A673 (cell line): Measurements from ENCODE around the gene DDB1. TPM values are rescaled to one million over a fixed set of nuclear protein-coding genes. Genes with fewer than 3 reads are reported as not detected.

Experiments
- BruUV-seq: library from RNA; stranded (reverse); fragments of 400-500 nt; replicated peaks from 2 replicates; lab custom pipeline; 2021; lab: Mats Ljungman, UMichigan
- CTCF ChIA-PET: fragments of 300-600 bp; sonication (Branson Sonifier 250); formaldehyde crosslinking; loops from one replicate; lab custom pipeline; 2022; ENCODE audit warnings: antibody characterized with exemption; lab: Charles Lee
- POLR2A ChIA-PET: fragments of 300-600 bp; sonication (Branson Sonifier 250); formaldehyde crosslinking; loops from one replicate; lab custom pipeline; 2022; ENCODE audit warnings: antibody characterized with exemption; ENCODE audit not compliant: low non-redundant PET; lab: Charles Lee
- DNase-seq: peaks from one replicate; pipeline ENCODE4 v3.0.0-alpha.2; 2015; ENCODE audit warnings: low spot score
- H3K27ac ChIP-seq: fragments of 200-600 bp; sonication (generic); 2 replicates; pipeline ENCODE4 v1.5.1; 2016; ENCODE audit warnings: mixed run types, low read depth, mild to moderate bottlenecking, mixed read lengths, antibody characterized with exemption, low read length; ENCODE audit not compliant: poor library complexity, severe bottlenecking
- H3K27me3 ChIP-seq: fragments of 200-600 bp; sonication (generic); replicated peaks from 2 replicates; pipeline ENCODE4 v1.6.1; 2017; ENCODE audit warnings: mixed run types, low read depth, mild to moderate bottlenecking, mixed read lengths, antibody characterized with exemption, low read length; ENCODE audit not compliant: insufficient read depth, poor library complexity
- H3K36me3 ChIP-seq: fragments of 200-600 bp; sonication (generic); 2 replicates; pipeline ENCODE4 v1.6.1; 2016; ENCODE audit warnings: mixed run types, mild to moderate bottlenecking, mixed read lengths, antibody characterized with exemption, low read length; ENCODE audit not compliant: insufficient read depth, poor library complexity, severe bottlenecking
- H3K4me1 ChIP-seq: fragments of 200-600 bp; sonication (generic); 2 replicates; pipeline ENCODE4 v1.6.1; 2017; ENCODE audit warnings: mixed run types, mild to moderate bottlenecking, mixed read lengths, antibody characterized with exemption, low read length; ENCODE audit not compliant: insufficient read depth, poor library complexity, severe bottlenecking
- H3K4me3 ChIP-seq: fragments of 200-600 bp; sonication (generic); 2 replicates; pipeline ENCODE4 v1.5.1; 2016; ENCODE audit warnings: low read depth, mixed run types, mild to moderate bottlenecking, mixed read lengths, low read length; ENCODE audit not compliant: poor library complexity, severe bottlenecking
- H3K9me3 ChIP-seq: fragments of 200-600 bp; sonication (generic); 2 replicates; pipeline ENCODE4 v1.6.1; 2016; ENCODE audit warnings: mixed run types, low read depth, mild to moderate bottlenecking, mixed read lengths, antibody characterized with exemption, low read length; ENCODE audit not compliant: poor library complexity, severe bottlenecking
- CTCF ChIP-seq: fragments of 300-800, 200-600 bp; sonication (generic); conservative IDR thresholded peaks from 2 replicates; pipeline ENCODE4 v1.5.1; 2017; ENCODE audit warnings: low read depth, mild to moderate bottlenecking, antibody characterized with exemption, low read length, moderate library complexity, mixed read lengths
- EZH2 ChIP-seq: fragments of 200-600 bp; sonication (generic); IDR thresholded peaks from 2 replicates; pipeline ENCODE4 v1.6.1; 2017; ENCODE audit warnings: borderline replicate concordance, low read depth, mild to moderate bottlenecking, mixed read lengths, antibody characterized with exemption, low read length; ENCODE audit not compliant: poor library complexity, severe bottlenecking
- intact Hi-C: fragments of 100-400 bp; cut with micrococcal nuclease; formaldehyde crosslinking; loops from one replicate; pipeline ENCODE4 v1.10.0; 2022; ENCODE audit not compliant: unreplicated experiment
- total RNA-seq: library from RNA; stranded (reverse); gene quantifications from 2 replicates; pipeline ENCODE4 v1.2.3, GENCODE V29; 2021

The DDB1 gene
- total RNA-seq, 1 experiment from 2014 or later, result 305 TPM

- Histone ChIP-seq H3K36me3 (peaks cover 16% of the 10 kb centered on the region), H3K9me3 (no peaks in the 10 kb centered on the region), H3K4me3 (no peak overlapping the region), H3K27ac (no peak overlapping the region), H3K4me1 (no peaks in the 10 kb centered on the region), H3K27me3 (no peaks in the 10 kb centered on the region)
- no TSS peak for BruUV-seq
- intact Hi-C loops, result no loop called here
- ChIA-PET CTCF (no interaction called here), POLR2A (no interaction called here)
- TF ChIP-seq EZH2 (no peak), CTCF (no peak)
- no peak for DNase-seq
Measured at GRCh38 chr11:61353131-61354067, 20.5 kb upstream of the DDB1 start.

DNA sequence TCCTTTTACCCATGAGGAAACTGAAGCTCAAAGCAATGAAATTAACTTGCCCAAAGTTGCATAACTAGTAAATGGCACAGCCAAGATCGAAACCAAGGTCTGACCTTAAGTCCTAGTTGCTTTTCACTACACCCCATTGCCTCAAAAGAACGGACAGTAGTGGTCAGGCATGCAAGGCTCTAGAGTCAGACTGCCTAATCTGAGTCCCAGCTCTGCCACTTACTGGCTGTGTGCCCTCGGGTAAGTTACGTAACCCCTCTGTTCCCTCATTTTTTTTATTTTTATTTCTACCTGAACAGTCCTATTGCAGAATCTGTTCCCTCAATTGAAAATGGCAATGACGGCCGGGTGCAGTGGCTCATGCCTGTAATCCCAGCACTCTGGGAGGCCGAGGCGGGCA lies 19.1 kb upstream of the DDB1 start:
- no peak for TF ChIP-seq CTCF
- TF ChIP-seq EZH2, result no peak
- Histone ChIP-seq H3K4me3 (no peak overlapping the region), H3K4me1 (no peaks in the 10 kb centered on the region), H3K27me3 (no peaks in the 10 kb centered on the region), H3K9me3 (no peaks in the 10 kb centered on the region), H3K27ac (no peak overlapping the region), H3K36me3 (peaks cover 16% of the 10 kb centered on the region)
- BruUV-seq, result no TSS peak
- POLR2A ChIA-PET, result no interaction called here
- DNase-seq, result no peak
- CTCF ChIA-PET, result no interaction called here
- intact Hi-C loops, result no loop called here

GRCh38 chr11:61350803-61351202 lies 17.9 kb upstream of the DDB1 start:
- ChIA-PET CTCF (no interaction called here), POLR2A (no interaction called here)
- H3K9me3 ChIP-seq, result no peaks in the 10 kb centered on the region
- H3K27ac ChIP-seq, result no peak overlapping the region
- no TSS peak for BruUV-seq
- H3K36me3 ChIP-seq, result peaks cover 16% of the 10 kb centered on the region
- no peak for DNase-seq
- no peaks in the 10 kb centered on the region for H3K4me1 ChIP-seq
- TF ChIP-seq EZH2 (no peak), CTCF (no peak)
- intact Hi-C loops, result no loop called here
- no peaks in the 10 kb centered on the region for H3K27me3 ChIP-seq
- H3K4me3 ChIP-seq, result no peak overlapping the region
